Measurements from ENCODE around the gene NUTF2.

NUTF2 gene

DNA sequence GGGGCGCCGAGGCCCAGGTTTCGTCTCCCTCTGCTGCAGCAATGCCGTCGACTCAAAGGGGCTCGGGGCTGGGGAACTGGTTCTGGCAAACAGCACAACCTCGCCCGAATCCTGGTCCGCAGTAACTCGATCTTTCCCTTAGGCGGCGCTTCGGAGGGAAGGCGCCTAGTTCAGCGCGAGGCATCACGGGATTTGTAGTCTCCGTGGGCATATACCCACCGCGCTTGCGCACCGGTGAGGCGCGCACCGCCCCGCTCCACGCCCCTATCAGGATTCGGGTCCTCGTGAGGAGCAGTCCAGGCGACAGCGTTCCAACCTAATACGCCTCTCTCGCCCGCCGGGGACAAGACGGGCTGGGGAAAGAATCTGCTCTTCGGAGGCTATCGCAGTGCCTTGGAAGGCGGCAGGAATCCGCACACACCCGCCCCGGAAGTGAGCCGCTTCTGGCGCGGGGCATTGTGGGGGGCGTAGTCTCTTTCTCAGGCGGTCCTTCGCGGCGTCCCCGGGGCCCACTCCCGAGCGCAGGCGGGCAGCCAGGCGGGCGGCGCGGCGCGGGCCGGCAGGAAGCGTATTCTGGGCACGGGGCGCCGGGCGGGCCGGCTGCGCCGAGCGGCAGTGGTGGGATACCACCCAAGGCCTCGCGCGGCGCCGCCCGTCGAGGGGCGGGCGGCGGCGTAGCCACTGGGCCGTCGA, 4.8 kb upstream of the NUTF2 start, which contains the start of gene THAP11 (continued):
- TF ChIP-seq GLIS2 (tag by site-specific recombination; IDR thresholded peaks at IDR 0.05) (no peak), KLF8 (tag by site-specific recombination; IDR thresholded peaks at IDR 0.05) (peak; percentile 97), ZBTB17 (tag by site-specific recombination; IDR thresholded peaks at IDR 0.05) (peak; percentile 87), ZNF677 (tag by site-specific recombination; IDR thresholded peaks at IDR 0.05) (0 out of 2 replicates have a peak, but pooled peaks have one; percentile 46), ZBTB20 (tag by site-specific recombination; IDR thresholded peaks at IDR 0.05) (peak; percentile 83), ZIC2 (tag by site-specific recombination; IDR thresholded peaks at IDR 0.05) (no peak), ZNF354C (tag by site-specific recombination; IDR thresholded peaks at IDR 0.05; ENCODE audit: borderline replicate concordance, low read depth) (no peak), SCRT1 (tag by site-specific recombination; IDR thresholded peaks at IDR 0.05; ENCODE audit: borderline replicate concordance) (no peak), TSHZ1 (tag by site-specific recombination; IDR thresholded peaks at IDR 0.05; ENCODE audit: borderline replicate concordance) (no peak), ZNF394 (tag by site-specific recombination; IDR thresholded peaks at IDR 0.05; ENCODE audit: borderline replicate concordance) (no peak), ZNF514 (tag by site-specific recombination; IDR thresholded peaks at IDR 0.05) (no peak), ZBTB8A (tag by site-specific recombination; IDR thresholded peaks at IDR 0.05) (peak; percentile 56)

GRCh38 chr16:67842509-67843342, 4.0 kb upstream of the NUTF2 start:
- ChIA-PET CTCF (interaction anchor here (0.7 to 2.9 kb wide), 3 partner anchors 26 to 321 kb away, joined by 3 to 13 read pairs (median 3); no protein-coding TSS in a partner anchor), POLR2A (interaction anchor here (1.4 to 4.3 kb wide), 2 partner anchors 9 to 31 kb away, joined by 3 to 38 read pairs; no protein-coding TSS in a partner anchor)
- peaks cover 16% of the 10 kb centered on the region for H3K4me1 ChIP-seq (ENCODE audit: control insufficient read depth, insufficient read depth, low read length)
- peak overlapping the region; percentile 92 for H3K4me3 ChIP-seq (ENCODE audit: low read depth, low read length)
- no peaks in the 10 kb centered on the region for H3K9me3 ChIP-seq (ENCODE audit: control insufficient read depth, insufficient read depth, low read depth, low read length)
- peaks cover 0 to 13% of the 10 kb centered on the region in 2 experiments; a peak in 1 of 3 replicates for H3K36me3 ChIP-seq (ENCODE audit: control insufficient read depth in 2 of 2, insufficient read depth in 1 of 2, low read length in 2 of 2)
- peak overlapping the region; percentile 99 for H3K27ac ChIP-seq (ENCODE audit: extremely low read depth, low read depth, low read length)
- TF ChIP-seq ZNF221 (tag by site-specific recombination; IDR thresholded peaks at IDR 0.05; ENCODE audit: borderline replicate concordance) = no peak
- no peak for TF ChIP-seq ZNF654 (tag by site-specific recombination; IDR thresholded peaks at IDR 0.05; ENCODE audit: low read depth)
- no peak for TF ChIP-seq ZNF391 (tag by site-specific recombination; IDR thresholded peaks at IDR 0.05; ENCODE audit: borderline replicate concordance, low read depth)
- TF ChIP-seq ZNF530 (tag by site-specific recombination; IDR thresholded peaks at IDR 0.05; ENCODE audit: low read depth) = no peak
- TF ChIP-seq ZNF560 (tag by site-specific recombination; IDR thresholded peaks at IDR 0.05; ENCODE audit: borderline replicate concordance) = no peak
- no peak for TF ChIP-seq ZNF366 (tag by site-specific recombination; conservative IDR thresholded peaks at IDR 0.05)
- TF ChIP-seq ZNF558 (tag by site-specific recombination; IDR thresholded peaks at IDR 0.05) = no peak
- no peak for TF ChIP-seq SETDB1 (IDR thresholded peaks at IDR 0.05; ENCODE audit: insufficient read length, low read length)
- no peak for TF ChIP-seq SP7 (tag by site-specific recombination; IDR thresholded peaks at IDR 0.05)
- TF ChIP-seq ZSCAN23 (tag by site-specific recombination; IDR thresholded peaks at IDR 0.05) = no peak
- TF ChIP-seq ZNF404 (tag by site-specific recombination; IDR thresholded peaks at IDR 0.05) = no peak
- no peak for TF ChIP-seq ZNF548 (tag by site-specific recombination; IDR thresholded peaks at IDR 0.05)
- no peak for TF ChIP-seq ZNF423 (tag by site-specific recombination; IDR thresholded peaks at IDR 0.05)
- TF ChIP-seq ZNF660 (tag by site-specific recombination; IDR thresholded peaks at IDR 0.05) = no peak
- no peak for TF ChIP-seq ZNF707 (tag by site-specific recombination; IDR thresholded peaks at IDR 0.05)
- no peak for TF ChIP-seq PRDM10 (tag by site-specific recombination; IDR thresholded peaks at IDR 0.05)
- no peak for TF ChIP-seq IKZF3 (tag by site-specific recombination; IDR thresholded peaks at IDR 0.05)
- peak; percentile 56 for TF ChIP-seq YY1 (tag by site-specific recombination; IDR thresholded peaks at IDR 0.05)
